GM12891 (cell line): ENCODE data around the gene SPON2.

Source experiments
- POLR2A ChIP-seq: IDR thresholded peaks from 2 replicates; pipeline ENCODE4 v1.6.1; 2011; ENCODE audit warnings: low read depth, low read length, control low read depth
- SPI1 ChIP-seq: IDR thresholded peaks from 2 replicates; pipeline ENCODE4 v1.6.1; 2011; ENCODE audit warnings: low read depth, low read length, control low read depth

- TF ChIP-seq SPI1 (no peak), POLR2A (no peak)
Measured at GRCh38 chr4:1205586-1206298, 33.4 kb upstream of the SPON2 start.
